ENCODE results near the gene SLC41A3.
"Not testable (repeated sequence)": the region's sequence is repeated elsewhere in the genome, so short reads cannot be mapped to it uniquely, and the experiment has no call there.

- TF ChIP-seq CTCF (conservative IDR thresholded peaks at IDR 0.05 in 1 of 2, IDR thresholded peaks at IDR 0.05 in 1 of 2; ENCODE audit: low read depth in 1 of 2, low read length in 2 of 2); EZH2 (IDR thresholded peaks at IDR 0.05; ENCODE audit: low read length, missing control alignments): not testable (repeated sequence)
Measured at GRCh38 chr3:125957020-125957419, 126.9 kb downstream of the SLC41A3 start.
